Coronary artery (tissue), 2 donors: ENCODE data around the gene SPATS2.

Experiments
- DNase-seq: peaks from one replicate; pipeline ENCODE4 v3.0.0-alpha.2; 2017; ENCODE audit warnings: low spot score
- H3K27ac ChIP-seq, 2 donors: fragments of 200-600 bp; sonication (generic); one replicate each; pipeline ENCODE4 v1.5.1; 2016 to 2019
- H3K4me3 ChIP-seq: fragments of 200-600 bp; sonication (generic); 2 replicates; pipeline ENCODE4 v1.5.1; 2016; ENCODE audit warnings: mild to moderate bottlenecking, moderate library complexity
- TF ChIP-seq, protein P1 (sequence below): fragments of 200-600 bp; sonication (generic); IDR thresholded peaks from one replicate; pipeline ENCODE4 v1.5.1; 2019; ENCODE audit warnings: antibody characterized with exemption

Gene SPATS2

GRCh38 chr12:49539406-49540228 lies 172.4 kb downstream of the SPATS2 start:
- Histone ChIP-seq H3K4me3 (peak overlapping the region; percentile 73), H3K27ac (no peak overlapping the region)
- TF ChIP-seq, protein P1, sequence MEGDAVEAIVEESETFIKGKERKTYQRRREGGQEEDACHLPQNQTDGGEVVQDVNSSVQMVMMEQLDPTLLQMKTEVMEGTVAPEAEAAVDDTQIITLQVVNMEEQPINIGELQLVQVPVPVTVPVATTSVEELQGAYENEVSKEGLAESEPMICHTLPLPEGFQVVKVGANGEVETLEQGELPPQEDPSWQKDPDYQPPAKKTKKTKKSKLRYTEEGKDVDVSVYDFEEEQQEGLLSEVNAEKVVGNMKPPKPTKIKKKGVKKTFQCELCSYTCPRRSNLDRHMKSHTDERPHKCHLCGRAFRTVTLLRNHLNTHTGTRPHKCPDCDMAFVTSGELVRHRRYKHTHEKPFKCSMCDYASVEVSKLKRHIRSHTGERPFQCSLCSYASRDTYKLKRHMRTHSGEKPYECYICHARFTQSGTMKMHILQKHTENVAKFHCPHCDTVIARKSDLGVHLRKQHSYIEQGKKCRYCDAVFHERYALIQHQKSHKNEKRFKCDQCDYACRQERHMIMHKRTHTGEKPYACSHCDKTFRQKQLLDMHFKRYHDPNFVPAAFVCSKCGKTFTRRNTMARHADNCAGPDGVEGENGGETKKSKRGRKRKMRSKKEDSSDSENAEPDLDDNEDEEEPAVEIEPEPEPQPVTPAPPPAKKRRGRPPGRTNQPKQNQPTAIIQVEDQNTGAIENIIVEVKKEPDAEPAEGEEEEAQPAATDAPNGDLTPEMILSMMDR: no peak
- peak; percentile 57 for DNase-seq

GRCh38 chr12:49540229-49541139 lies 173.2 kb downstream of the SPATS2 start:
- DNase-seq: peak; percentile 35
- H3K27ac ChIP-seq: no peak overlapping the region
- TF ChIP-seq, protein P1: no peak
- no peak overlapping the region for H3K4me3 ChIP-seq

GRCh38 chr12:49541140-49541861 lies 174.0 kb downstream of the SPATS2 start:
- Histone ChIP-seq H3K4me3 (no peak overlapping the region), H3K27ac (no peak overlapping the region)
- DNase-seq: peak; percentile 61
- TF ChIP-seq, protein P1: no peak

DNA sequence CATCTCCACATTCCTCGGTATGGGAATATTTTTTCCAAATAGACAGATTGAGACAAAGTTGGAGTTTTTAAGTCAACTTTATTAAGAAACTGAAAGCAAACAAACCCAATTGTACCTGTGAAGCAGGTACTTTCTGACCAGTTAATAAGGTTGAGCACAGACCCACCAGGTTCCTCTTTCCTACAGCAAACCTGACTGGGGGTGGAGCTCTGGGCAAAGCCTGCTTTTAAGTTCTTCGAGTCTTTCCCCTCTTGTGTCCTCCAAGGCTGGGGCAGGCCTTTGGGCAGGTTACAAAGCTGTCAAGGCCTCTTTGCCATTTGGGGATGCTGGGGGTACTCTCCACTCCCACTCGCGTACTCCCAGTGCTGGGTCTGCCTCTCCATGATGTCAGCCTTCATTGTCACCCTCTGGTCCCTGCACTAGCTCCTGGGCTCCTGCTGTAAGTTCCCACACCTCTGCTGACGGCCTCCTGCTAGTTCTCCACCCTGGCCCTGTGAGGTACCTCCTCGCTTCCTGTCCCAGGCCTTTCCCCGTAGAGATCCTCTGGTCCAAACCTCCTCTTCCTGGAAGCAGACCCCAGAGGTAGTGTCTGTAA lies 174.7 kb downstream of the SPATS2 start:
- DNase-seq: no peak
- TF ChIP-seq, protein P1: no peak
- no peak overlapping the region for H3K4me3 ChIP-seq
- H3K27ac ChIP-seq: no peak overlapping the region

DNA sequence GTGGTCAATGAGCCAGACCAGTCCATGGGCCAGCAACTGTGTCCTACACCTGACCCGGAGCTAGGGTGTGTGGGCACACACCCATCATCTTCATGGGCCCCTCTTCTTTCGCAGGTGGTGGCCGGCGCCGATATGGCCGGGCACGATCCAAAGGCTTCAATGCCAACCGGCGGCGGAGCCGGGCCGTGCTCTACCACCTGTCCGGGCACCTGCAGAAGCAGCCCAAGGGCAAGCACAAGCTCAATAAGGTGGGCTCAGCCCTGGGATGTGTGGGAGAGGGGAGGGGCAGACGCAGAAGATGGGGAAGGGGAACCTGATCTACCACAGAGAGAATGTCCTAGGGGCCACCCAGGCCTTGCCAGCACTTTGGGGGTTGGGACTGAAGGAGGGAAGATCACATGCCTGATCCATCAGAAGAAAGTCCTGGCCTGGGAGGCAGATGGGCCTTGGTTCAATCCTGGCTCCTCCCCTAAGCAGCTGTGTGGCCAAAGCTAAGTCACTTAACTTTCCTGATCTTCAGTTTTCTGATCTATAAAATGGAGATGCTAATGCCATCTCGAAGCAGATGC lies 175.4 kb downstream of the SPATS2 start:
- no peak for DNase-seq
- no peak overlapping the region for H3K4me3 ChIP-seq
- no peak overlapping the region for H3K27ac ChIP-seq
- TF ChIP-seq, protein P1: no peak

- Histone ChIP-seq H3K27ac (no peak overlapping the region), H3K4me3 (no peak overlapping the region)
- no peak for DNase-seq
- TF ChIP-seq, protein P1: no peak
Measured at GRCh38 chr12:49543221-49543913, 176.1 kb downstream of the SPATS2 start.
